Breast epithelium (tissue), 3 donors: ENCODE measurements around the gene CCDC91.

Experiments
- POLR2A ChIP-seq: fragments of 450-650 bp; IDR thresholded peaks from one replicate; pipeline ENCODE4 v1.6.1; 2016; ENCODE audit warnings: antibody characterized with exemption, mild to moderate bottlenecking, moderate library complexity
- POLR2AphosphoS5 ChIP-seq, 3 donors: sonication (generic); formaldehyde crosslinking; IDR thresholded peaks; one replicate each; pipeline ENCODE4 v1.6.1; 2017; ENCODE audit warnings: antibody characterized with exemption in 3 of 3
- TF ChIP-seq, protein P1 (sequence below), 3 donors: fragments of 450-650 bp; IDR thresholded peaks; one replicate each; pipeline ENCODE4 v1.5.1; 2016 to 2017; ENCODE audit warnings: antibody characterized with exemption in 3 of 3, mild to moderate bottlenecking in 3 of 3, moderate library complexity in 3 of 3

DNA sequence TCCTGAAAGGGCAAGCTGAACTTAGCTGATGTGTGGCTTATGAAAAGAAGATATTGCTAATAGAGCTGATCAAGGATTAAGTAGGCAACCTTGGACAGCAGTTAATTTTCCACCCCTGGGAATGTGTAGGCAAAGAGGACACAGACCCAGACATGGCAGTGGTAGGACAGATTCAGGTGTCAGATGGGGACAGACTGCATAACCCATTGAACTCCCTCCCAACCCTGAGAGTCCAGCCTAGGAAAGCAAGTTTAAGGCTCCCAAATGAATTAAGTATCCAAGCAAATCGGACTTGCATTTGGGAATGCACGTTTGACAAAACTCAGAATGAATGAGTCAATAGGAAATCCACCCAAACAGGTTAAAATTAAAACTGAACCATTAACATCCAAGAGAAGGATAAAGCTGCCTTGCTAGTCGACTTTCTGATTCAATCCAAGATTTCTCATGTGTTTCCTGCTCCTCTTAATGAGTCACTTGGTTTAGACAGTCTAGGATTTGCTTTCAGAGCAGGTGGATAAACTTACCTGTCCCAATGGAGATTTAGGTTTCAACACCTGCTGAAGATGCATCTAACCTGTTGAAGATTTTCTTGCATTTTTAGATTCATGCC, 385.4 kb downstream of the CCDC91 start:
- TF ChIP-seq POLR2A (no peak), POLR2AphosphoS5 (IDR thresholded peaks at IDR 0.05) (no peak)
- TF ChIP-seq, protein P1, sequence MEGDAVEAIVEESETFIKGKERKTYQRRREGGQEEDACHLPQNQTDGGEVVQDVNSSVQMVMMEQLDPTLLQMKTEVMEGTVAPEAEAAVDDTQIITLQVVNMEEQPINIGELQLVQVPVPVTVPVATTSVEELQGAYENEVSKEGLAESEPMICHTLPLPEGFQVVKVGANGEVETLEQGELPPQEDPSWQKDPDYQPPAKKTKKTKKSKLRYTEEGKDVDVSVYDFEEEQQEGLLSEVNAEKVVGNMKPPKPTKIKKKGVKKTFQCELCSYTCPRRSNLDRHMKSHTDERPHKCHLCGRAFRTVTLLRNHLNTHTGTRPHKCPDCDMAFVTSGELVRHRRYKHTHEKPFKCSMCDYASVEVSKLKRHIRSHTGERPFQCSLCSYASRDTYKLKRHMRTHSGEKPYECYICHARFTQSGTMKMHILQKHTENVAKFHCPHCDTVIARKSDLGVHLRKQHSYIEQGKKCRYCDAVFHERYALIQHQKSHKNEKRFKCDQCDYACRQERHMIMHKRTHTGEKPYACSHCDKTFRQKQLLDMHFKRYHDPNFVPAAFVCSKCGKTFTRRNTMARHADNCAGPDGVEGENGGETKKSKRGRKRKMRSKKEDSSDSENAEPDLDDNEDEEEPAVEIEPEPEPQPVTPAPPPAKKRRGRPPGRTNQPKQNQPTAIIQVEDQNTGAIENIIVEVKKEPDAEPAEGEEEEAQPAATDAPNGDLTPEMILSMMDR (IDR thresholded peaks at IDR 0.05): no peak
